Lower leg skin (tissue), 3 donors: ENCODE measurements around the gene SULF2.

ENCODE experiments used
- POLR2A ChIP-seq, 2 donors: fragments of 450-650 bp; IDR thresholded peaks; one replicate each; pipeline ENCODE4 v1.6.1; 2016 to 2017; ENCODE audit warnings: antibody characterized with exemption in 2 of 2, mild to moderate bottlenecking in 1 of 2, moderate library complexity in 1 of 2
- TF ChIP-seq, protein P1 (sequence below), 3 donors: fragments of 450-650 bp; IDR thresholded peaks; one replicate each; pipeline ENCODE4 v1.5.1; 2016; ENCODE audit warnings: antibody characterized with exemption in 3 of 3, mild to moderate bottlenecking in 3 of 3, moderate library complexity in 2 of 3

DNA sequence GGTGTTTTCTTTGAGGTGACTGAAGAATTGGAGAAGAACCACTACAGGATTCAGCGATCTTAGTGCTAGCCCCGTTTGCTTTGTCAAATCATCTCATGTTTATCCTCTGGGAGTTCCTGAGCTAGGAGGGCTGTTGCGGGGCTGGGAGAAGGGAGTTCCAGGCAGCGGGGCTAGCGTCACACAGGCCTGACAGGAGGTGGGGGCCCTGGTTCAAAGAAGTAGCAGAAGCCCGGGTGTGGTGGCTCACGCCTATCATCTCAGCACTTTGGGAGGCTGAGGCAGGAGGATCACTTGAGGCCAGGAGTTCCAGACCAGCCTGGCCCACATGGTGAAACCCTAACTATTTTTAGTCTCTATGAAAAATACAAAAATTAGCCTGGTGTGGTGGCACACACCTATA is 33.2 kb upstream of the SULF2 start:
- TF ChIP-seq, protein P1, sequence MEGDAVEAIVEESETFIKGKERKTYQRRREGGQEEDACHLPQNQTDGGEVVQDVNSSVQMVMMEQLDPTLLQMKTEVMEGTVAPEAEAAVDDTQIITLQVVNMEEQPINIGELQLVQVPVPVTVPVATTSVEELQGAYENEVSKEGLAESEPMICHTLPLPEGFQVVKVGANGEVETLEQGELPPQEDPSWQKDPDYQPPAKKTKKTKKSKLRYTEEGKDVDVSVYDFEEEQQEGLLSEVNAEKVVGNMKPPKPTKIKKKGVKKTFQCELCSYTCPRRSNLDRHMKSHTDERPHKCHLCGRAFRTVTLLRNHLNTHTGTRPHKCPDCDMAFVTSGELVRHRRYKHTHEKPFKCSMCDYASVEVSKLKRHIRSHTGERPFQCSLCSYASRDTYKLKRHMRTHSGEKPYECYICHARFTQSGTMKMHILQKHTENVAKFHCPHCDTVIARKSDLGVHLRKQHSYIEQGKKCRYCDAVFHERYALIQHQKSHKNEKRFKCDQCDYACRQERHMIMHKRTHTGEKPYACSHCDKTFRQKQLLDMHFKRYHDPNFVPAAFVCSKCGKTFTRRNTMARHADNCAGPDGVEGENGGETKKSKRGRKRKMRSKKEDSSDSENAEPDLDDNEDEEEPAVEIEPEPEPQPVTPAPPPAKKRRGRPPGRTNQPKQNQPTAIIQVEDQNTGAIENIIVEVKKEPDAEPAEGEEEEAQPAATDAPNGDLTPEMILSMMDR (IDR thresholded peaks at IDR 0.05): no peak
- no peak for TF ChIP-seq POLR2A (IDR thresholded peaks at IDR 0.05)
